NCI-H510A treated with DMSO at 0.1 percent for 48 hours (cell line): ENCODE measurements around the gene SLC39A11.
A peak's percentile ranks its signal among the peaks of the same experiment; 100 is the strongest.
"Not testable (repeated sequence)": the region's sequence is repeated elsewhere in the genome, so short reads cannot be mapped to it uniquely, and the experiment has no call there.

Experiments used
- DNase-seq: peaks from one replicate; lab custom pipeline; 2025; lab: John Stamatoyannopoulos, UW

Gene SLC39A11

GRCh38 chr17:72782985-72783701 is 309.3 kb downstream of the SLC39A11 start:
- DNase-seq: no peak

- DNase-seq: not testable (repeated sequence)
Measured at GRCh38 chr17:72782437-72782836, 310.1 kb downstream of the SLC39A11 start.

GRCh38 chr17:72778169-72779151 is 314.0 kb downstream of the SLC39A11 start:
- DNase-seq: no peak

GRCh38 chr17:72775919-72776318 is 316.6 kb downstream of the SLC39A11 start:
- no peak for DNase-seq

- no peak for DNase-seq
Measured at GRCh38 chr17:72775237-72775636, 317.3 kb downstream of the SLC39A11 start.

- no peak for DNase-seq
Measured at GRCh38 chr17:72774236-72774635, 318.3 kb downstream of the SLC39A11 start.

GRCh38 chr17:72773225-72773624 is 319.3 kb downstream of the SLC39A11 start:
- not testable (repeated sequence) for DNase-seq

- DNase-seq: peak; percentile 35
Measured at GRCh38 chr17:72772331-72772821, 320.1 kb downstream of the SLC39A11 start.

- no peak for DNase-seq
Measured at GRCh38 chr17:72771734-72772133, 320.8 kb downstream of the SLC39A11 start.

GRCh38 chr17:72766761-72767356 is 325.6 kb downstream of the SLC39A11 start:
- no peak for DNase-seq

- DNase-seq: no peak
Measured at GRCh38 chr17:72765368-72766153, 326.9 kb downstream of the SLC39A11 start.

GRCh38 chr17:72764632-72765041 is 327.9 kb downstream of the SLC39A11 start:
- no peak for DNase-seq

- no peak for DNase-seq
Measured at GRCh38 chr17:72763981-72764380, 328.5 kb downstream of the SLC39A11 start.

- not testable (repeated sequence) for DNase-seq
Measured at GRCh38 chr17:72761893-72762575, 330.5 kb downstream of the SLC39A11 start.

- no peak for DNase-seq
Measured at GRCh38 chr17:72761431-72761830, 331.1 kb downstream of the SLC39A11 start.

- DNase-seq: no peak
Measured at GRCh38 chr17:72760368-72760767, 332.1 kb downstream of the SLC39A11 start.

- DNase-seq: no peak
Measured at GRCh38 chr17:72759301-72759700, 333.2 kb downstream of the SLC39A11 start.

- DNase-seq: no peak
Measured at GRCh38 chr17:72756256-72756655, 336.2 kb downstream of the SLC39A11 start.

GRCh38 chr17:72754513-72754912 is 338.0 kb downstream of the SLC39A11 start:
- no peak for DNase-seq

- no peak for DNase-seq
Measured at GRCh38 chr17:72751746-72752145, 340.7 kb downstream of the SLC39A11 start.

GRCh38 chr17:72749119-72749572 is 343.3 kb downstream of the SLC39A11 start:
- no peak for DNase-seq
